Skeletal muscle tissue (tissue), 4 donors: Measurements from ENCODE around the gene ECHS1. TPM values are rescaled to one million over a fixed set of nuclear protein-coding genes. Genes with fewer than 3 reads are reported as not detected.

Experiments used
- H3K27ac ChIP-seq: one replicate; pipeline ENCODE4 v1.7.0; 2013; ENCODE audit warnings: mild to moderate bottlenecking, low read depth, low read length, inconsistent platforms
- H3K27me3 ChIP-seq, 3 donors: one replicate each; pipeline ENCODE4 v1.7.0; 2013; ENCODE audit warnings: low read length in 3 of 3; ENCODE audit not compliant: control insufficient read depth in 3 of 3, insufficient read depth in 3 of 3
- H3K36me3 ChIP-seq, 3 donors: one replicate each; pipeline ENCODE4 v1.7.0; 2013; ENCODE audit warnings: low read length in 3 of 3; ENCODE audit not compliant: control insufficient read depth in 3 of 3, insufficient read depth in 3 of 3
- H3K4me1 ChIP-seq, 3 donors: one replicate each; pipeline ENCODE4 v1.7.0; 2013; ENCODE audit warnings: low read length in 3 of 3, mild to moderate bottlenecking in 3 of 3; ENCODE audit not compliant: control insufficient read depth in 3 of 3, insufficient read depth in 3 of 3
- H3K4me3 ChIP-seq, 3 donors: one replicate each; pipeline ENCODE4 v1.7.0; 2013; ENCODE audit warnings: low read length in 3 of 3
- H3K9ac ChIP-seq, 3 donors: one replicate each; pipeline ENCODE4 v1.7.0; 2013; ENCODE audit warnings: low read length in 3 of 3, mild to moderate bottlenecking in 3 of 3, moderate library complexity in 2 of 3, low read depth in 1 of 3
- H3K9me3 ChIP-seq, 3 donors: one replicate each; pipeline ENCODE4 v1.7.0; 2013; ENCODE audit warnings: low read length in 3 of 3; ENCODE audit not compliant: control insufficient read depth in 3 of 3
- total RNA-seq: library from RNA; depleted of rRNA; stranded (reverse); fragments of >200 nt; gene quantifications from one replicate; pipeline ENCODE4 v1.2.3, GENCODE V29; 2014
- donor health status: Osteomylitis.

The ECHS1 gene
- total RNA-seq, 1 donor from 2014 or later, result 76.7 TPM

DNA sequence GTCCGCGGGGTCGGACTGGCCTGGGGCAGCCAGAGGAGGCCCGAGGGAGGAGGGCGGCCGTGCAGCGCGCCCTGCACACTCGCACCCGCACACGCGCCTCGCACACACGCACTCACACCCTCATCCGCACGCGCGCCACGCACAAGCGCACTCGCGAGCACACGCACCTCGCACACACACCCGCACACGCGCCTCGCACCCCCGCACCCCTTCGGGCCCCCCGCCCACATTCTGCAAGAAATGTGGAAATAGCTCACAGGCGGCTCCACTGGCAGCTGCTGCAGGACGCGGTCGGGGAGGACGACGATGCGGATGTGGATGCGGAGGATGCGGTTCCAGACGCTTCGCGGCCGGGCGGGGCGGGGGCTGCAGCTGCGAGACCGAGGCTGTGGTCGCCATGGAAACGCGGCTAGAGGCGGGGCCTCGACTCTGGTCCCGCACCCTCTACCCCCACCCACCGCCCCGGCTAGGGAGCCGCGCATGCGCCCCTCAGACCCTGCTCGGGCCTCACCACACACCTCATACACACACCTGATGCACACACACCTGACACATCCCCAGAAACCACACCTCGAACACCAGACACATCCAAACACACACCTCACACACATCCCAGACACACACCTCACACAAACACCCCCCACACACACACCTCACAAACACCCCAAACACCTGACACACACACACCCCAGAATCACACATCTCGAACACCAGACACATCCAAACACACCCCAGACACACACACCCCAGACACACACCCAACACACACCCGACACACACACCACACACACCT is 36.4 kb downstream of the ECHS1 start, which contains the start of gene CALY:
CALY (minus strand) TSS at position 320 of the 793 bp plus-strand sequence. CDS start 7,907 bp downstream, outside the sequence.
- H3K27me3 ChIP-seq, result peaks cover 71 to 82% (median 71%) of the 10 kb centered on the region in 3 donors
- no peaks in the 10 kb centered on the region for H3K9me3 ChIP-seq
- no peak within 1 kb of the TSS for H3K27ac ChIP-seq
- H3K4me1 ChIP-seq, result peaks cover 5 to 10% (median 9%) of the 10 kb centered on the region in 3 donors
- H3K9ac ChIP-seq, result no peak within 1 kb of the TSS
- no peak within 1 kb of the TSS for H3K4me3 ChIP-seq
- H3K36me3 ChIP-seq, result no peaks in the 10 kb centered on the region

- Histone ChIP-seq H3K4me3 (no peak overlapping the region), H3K9ac (no peak overlapping the region), H3K27me3 (peaks cover 69 to 80% (median 76%) of the 10 kb centered on the region in 3 donors), H3K9me3 (no peaks in the 10 kb centered on the region), H3K4me1 (peaks cover 5 to 10% (median 9%) of the 10 kb centered on the region in 3 donors), H3K36me3 (no peaks in the 10 kb centered on the region), H3K27ac (no peak overlapping the region)
Measured at GRCh38 chr10:133336118-133336576, 37.0 kb downstream of the ECHS1 start.

- no peaks in the 10 kb centered on the region for H3K36me3 ChIP-seq
- no peaks in the 10 kb centered on the region for H3K9me3 ChIP-seq
- peaks cover 5 to 10% (median 9%) of the 10 kb centered on the region in 3 donors for H3K4me1 ChIP-seq
- H3K9ac ChIP-seq, result no peak overlapping the region
- H3K4me3 ChIP-seq, result peak overlapping the region in 1 of 3 donors; percentile 22
- peaks cover 72 to 84% (median 81%) of the 10 kb centered on the region in 3 donors for H3K27me3 ChIP-seq
- no peak overlapping the region for H3K27ac ChIP-seq
Measured at GRCh38 chr10:133335246-133336117, 37.7 kb downstream of the ECHS1 start.

GRCh38 chr10:133334503-133335245 is 38.5 kb downstream of the ECHS1 start:
- H3K27me3 ChIP-seq, result peaks cover 66 to 79% (median 77%) of the 10 kb centered on the region in 3 donors
- no peak overlapping the region for H3K4me3 ChIP-seq
- H3K9me3 ChIP-seq, result no peaks in the 10 kb centered on the region
- no peaks in the 10 kb centered on the region for H3K36me3 ChIP-seq
- peaks cover 8 to 14% (median 9%) of the 10 kb centered on the region in 3 donors for H3K4me1 ChIP-seq
- H3K9ac ChIP-seq, result no peak overlapping the region
- no peak overlapping the region for H3K27ac ChIP-seq

GRCh38 chr10:133332936-133333699 is 40.0 kb downstream of the ECHS1 start:
- Histone ChIP-seq H3K9ac (no peak overlapping the region), H3K27me3 (peaks cover 65 to 80% (median 77%) of the 10 kb centered on the region in 3 donors), H3K4me1 (peaks cover 8 to 15% (median 13%) of the 10 kb centered on the region in 3 donors), H3K4me3 (no peak overlapping the region), H3K27ac (no peak overlapping the region), H3K9me3 (no peaks in the 10 kb centered on the region), H3K36me3 (no peaks in the 10 kb centered on the region)

DNA sequence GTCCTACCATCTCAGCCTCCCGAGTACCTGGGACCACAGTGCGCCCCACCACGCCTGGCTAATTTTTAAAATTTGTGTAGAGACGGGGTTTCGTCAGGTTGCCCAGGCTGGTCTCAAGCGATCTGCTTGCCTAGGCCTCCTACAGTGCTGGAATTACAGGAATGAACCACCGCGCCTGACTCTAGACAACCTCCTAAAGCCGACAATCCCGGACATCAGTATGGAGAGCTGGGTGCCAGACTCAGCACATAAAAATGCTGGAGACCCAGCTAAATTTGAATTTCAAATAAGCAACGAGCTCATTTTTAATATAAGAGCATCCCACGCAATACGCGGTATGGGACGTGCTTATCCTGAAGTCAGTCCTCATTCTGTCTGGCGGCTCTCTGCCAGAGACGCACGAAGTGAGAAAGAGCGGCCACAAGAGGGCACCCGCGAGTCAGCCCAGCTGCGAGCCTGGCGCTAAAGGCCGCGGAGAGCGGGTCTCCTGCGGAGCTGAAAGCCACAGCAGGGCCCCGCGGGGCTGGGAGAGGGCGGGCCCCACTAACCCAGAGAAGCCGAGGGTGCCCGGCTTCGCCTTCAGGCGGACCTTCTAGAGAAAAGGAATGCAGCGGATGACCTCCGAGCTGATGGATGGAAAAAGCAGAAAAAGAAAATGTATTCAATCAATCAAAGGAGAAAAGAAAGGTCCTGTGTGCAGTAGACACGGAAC is 43.5 kb downstream of the ECHS1 start:
- Histone ChIP-seq H3K9ac (peak overlapping the region in 1 of 3 donors; percentile 50), H3K4me3 (no peak overlapping the region), H3K27me3 (peaks cover 68 to 80% (median 77%) of the 10 kb centered on the region in 3 donors), H3K4me1 (peaks cover 7 to 17% (median 13%) of the 10 kb centered on the region in 3 donors), H3K36me3 (no peaks in the 10 kb centered on the region), H3K27ac (no peak overlapping the region), H3K9me3 (no peaks in the 10 kb centered on the region)

DNA sequence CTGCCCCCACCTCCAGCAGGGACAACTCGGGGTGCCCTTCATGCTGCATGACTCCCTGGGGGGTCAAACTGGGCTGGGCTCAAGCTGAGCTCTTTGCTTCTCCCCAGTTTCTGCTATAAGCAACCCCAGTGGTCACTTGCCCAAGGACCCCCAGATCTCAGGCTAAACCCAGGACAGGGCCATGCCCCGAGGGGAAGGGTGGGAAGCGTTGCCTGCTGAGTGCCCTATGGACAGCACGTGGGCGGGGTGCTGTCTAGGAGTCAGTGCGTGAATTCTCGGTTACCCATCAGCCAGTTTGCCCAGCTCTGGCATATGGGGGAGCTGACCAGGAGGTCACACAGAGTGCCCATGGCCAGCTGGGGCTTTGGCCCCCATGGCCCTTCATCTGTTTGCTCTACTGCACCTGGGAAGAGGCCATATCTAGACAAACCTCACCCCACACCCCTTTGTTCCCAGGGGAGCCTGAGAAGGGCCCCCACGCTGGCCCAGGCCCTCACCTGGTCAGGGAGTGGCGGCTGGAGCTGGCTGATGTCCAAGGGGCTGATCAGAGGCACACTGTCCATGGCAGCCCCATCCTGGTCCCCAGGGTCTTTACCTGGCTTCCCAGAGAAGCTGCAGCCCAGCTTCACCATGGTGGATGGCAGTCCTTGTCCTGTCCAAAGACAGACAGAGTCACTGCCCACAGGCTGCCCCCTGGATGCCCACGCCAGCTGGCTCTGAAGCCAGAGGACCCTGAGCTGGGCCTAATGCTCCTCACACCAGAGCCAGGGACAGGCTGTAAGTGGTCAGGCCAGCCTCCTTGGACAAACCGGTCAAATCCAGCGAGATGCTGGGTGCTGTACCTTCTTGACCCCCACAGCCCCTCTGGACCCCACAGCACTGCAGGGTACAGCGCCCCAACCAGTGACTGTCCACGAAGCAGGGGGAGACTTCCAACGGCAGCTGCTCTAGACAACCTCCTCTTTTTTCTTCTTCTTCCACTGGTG is 44.5 kb downstream of the ECHS1 start:
- no peak overlapping the region for H3K27ac ChIP-seq
- H3K4me3 ChIP-seq, result no peak overlapping the region
- H3K9ac ChIP-seq, result peak overlapping the region in 1 of 3 donors; percentile 8
- peaks cover 65 to 79% (median 74%) of the 10 kb centered on the region in 3 donors for H3K27me3 ChIP-seq
- H3K4me1 ChIP-seq, result peaks cover 7 to 17% (median 13%) of the 10 kb centered on the region in 3 donors
- no peaks in the 10 kb centered on the region for H3K9me3 ChIP-seq
- H3K36me3 ChIP-seq, result no peaks in the 10 kb centered on the region
